ENCODE results near the gene CARF. TPM values are rescaled to one million over a fixed set of nuclear protein-coding genes. Genes with fewer than 3 reads are reported as not detected.
A peak's percentile ranks its signal among the peaks of the same experiment; 100 is the strongest.
"Not testable (repeated sequence)": the region's sequence is repeated elsewhere in the genome, so short reads cannot be mapped to it uniquely, and the experiment has no call there.

CARF gene
- total RNA-seq, 1 donor from 2014 or later = 13.1 TPM

- no peaks in the 10 kb centered on the region for H3K9me3 Mint-ChIP-seq (ENCODE audit: low read depth)
- DNase-seq (ENCODE audit: low spot score, unreplicated experiment) = no peak
- H3K4me3 Mint-ChIP-seq (ENCODE audit: low read depth) = no peak overlapping the region
- TF ChIP-seq CTCF (IDR thresholded peaks at IDR 0.05; ENCODE audit: unreplicated experiment) = no peak
- no peak overlapping the region for H3K27ac Mint-ChIP-seq
- H3K36me3 Mint-ChIP-seq (ENCODE audit: insufficient read depth) = peaks cover 8% of the 10 kb centered on the region
- H3K27me3 Mint-ChIP-seq = no peaks in the 10 kb centered on the region
- no peaks in the 10 kb centered on the region for H3K4me1 Mint-ChIP-seq (ENCODE audit: low read depth)
Observed at GRCh38 chr2:202960524-202960923, 48.4 kb downstream of the CARF start.

GRCh38 chr2:202963712-202964111, 51.6 kb downstream of the CARF start:
- H3K27ac Mint-ChIP-seq = peak overlapping the region; percentile 45
- no peak for TF ChIP-seq CTCF (IDR thresholded peaks at IDR 0.05; ENCODE audit: unreplicated experiment)
- H3K36me3 Mint-ChIP-seq (ENCODE audit: insufficient read depth) = no peaks in the 10 kb centered on the region
- H3K4me3 Mint-ChIP-seq (ENCODE audit: low read depth) = no peak overlapping the region
- no peaks in the 10 kb centered on the region for H3K27me3 Mint-ChIP-seq
- no peak for DNase-seq (ENCODE audit: low spot score, unreplicated experiment)
- H3K9me3 Mint-ChIP-seq (ENCODE audit: low read depth) = no peaks in the 10 kb centered on the region
- peaks cover 2% of the 10 kb centered on the region for H3K4me1 Mint-ChIP-seq (ENCODE audit: low read depth)

- no peak for DNase-seq (ENCODE audit: low spot score, unreplicated experiment)
Observed at GRCh38 chr2:202965810-202966460, 53.9 kb downstream of the CARF start.

GRCh38 chr2:202969404-202969803, 57.3 kb downstream of the CARF start:
- H3K27ac Mint-ChIP-seq; DNase-seq (ENCODE audit: low spot score, unreplicated experiment); H3K36me3 Mint-ChIP-seq (ENCODE audit: insufficient read depth); H3K27me3 Mint-ChIP-seq; H3K9me3 Mint-ChIP-seq (ENCODE audit: low read depth); H3K4me3 Mint-ChIP-seq (ENCODE audit: low read depth); H3K4me1 Mint-ChIP-seq (ENCODE audit: low read depth): not testable (repeated sequence)

More at GRCh38 chr2:202965810-202966460, 53.9 kb downstream of the CARF start:
- H3K27ac Mint-ChIP-seq = peak overlapping the region; percentile 88
- TF ChIP-seq CTCF (IDR thresholded peaks at IDR 0.05; ENCODE audit: unreplicated experiment) = no peak
- H3K36me3 Mint-ChIP-seq (ENCODE audit: insufficient read depth) = no peaks in the 10 kb centered on the region
- no peak overlapping the region for H3K4me3 Mint-ChIP-seq (ENCODE audit: low read depth)
- H3K27me3 Mint-ChIP-seq = no peaks in the 10 kb centered on the region
- H3K9me3 Mint-ChIP-seq (ENCODE audit: low read depth) = no peaks in the 10 kb centered on the region
- peaks cover 2% of the 10 kb centered on the region for H3K4me1 Mint-ChIP-seq (ENCODE audit: low read depth)

- TF ChIP-seq CTCF (IDR thresholded peaks at IDR 0.05; ENCODE audit: unreplicated experiment) = no peak
- H3K4me3 Mint-ChIP-seq (ENCODE audit: low read depth) = no peak overlapping the region
- no peak overlapping the region for H3K27ac Mint-ChIP-seq
- H3K36me3 Mint-ChIP-seq (ENCODE audit: insufficient read depth) = peaks cover 23% of the 10 kb centered on the region
- H3K27me3 Mint-ChIP-seq = no peaks in the 10 kb centered on the region
- peaks cover 3% of the 10 kb centered on the region for H3K9me3 Mint-ChIP-seq (ENCODE audit: low read depth)
- no peaks in the 10 kb centered on the region for H3K4me1 Mint-ChIP-seq (ENCODE audit: low read depth)
- DNase-seq (ENCODE audit: low spot score, unreplicated experiment) = no peak
Observed at GRCh38 chr2:202976809-202977208, 64.7 kb downstream of the CARF start.
